ENCODE data around the gene NAA25.
"Not testable (repeated sequence)": the region's sequence is repeated elsewhere in the genome, so short reads cannot be mapped to it uniquely, and the experiment has no call there.

The NAA25 gene

DNA sequence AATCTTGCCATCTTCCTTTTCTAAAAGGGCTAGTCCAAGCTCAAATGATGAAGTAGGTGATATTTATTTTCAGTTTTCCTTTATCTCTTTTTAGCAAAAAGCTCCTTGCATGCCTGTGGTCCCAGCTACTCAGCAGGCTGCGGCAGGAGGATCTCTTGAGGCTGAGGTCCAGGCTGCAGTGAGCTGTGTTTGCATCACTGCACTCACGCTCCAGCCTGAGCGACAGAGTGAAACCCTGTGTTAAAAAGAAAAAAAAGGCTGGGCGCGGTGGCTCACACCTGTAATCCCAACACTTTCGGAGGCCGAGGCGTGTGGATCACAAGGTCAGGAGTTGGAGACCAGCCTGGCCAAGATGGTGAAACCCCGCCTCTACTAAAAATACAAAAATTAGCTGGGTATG lies 100.6 kb downstream of the NAA25 start:
- no peak for DNase-seq

DNA sequence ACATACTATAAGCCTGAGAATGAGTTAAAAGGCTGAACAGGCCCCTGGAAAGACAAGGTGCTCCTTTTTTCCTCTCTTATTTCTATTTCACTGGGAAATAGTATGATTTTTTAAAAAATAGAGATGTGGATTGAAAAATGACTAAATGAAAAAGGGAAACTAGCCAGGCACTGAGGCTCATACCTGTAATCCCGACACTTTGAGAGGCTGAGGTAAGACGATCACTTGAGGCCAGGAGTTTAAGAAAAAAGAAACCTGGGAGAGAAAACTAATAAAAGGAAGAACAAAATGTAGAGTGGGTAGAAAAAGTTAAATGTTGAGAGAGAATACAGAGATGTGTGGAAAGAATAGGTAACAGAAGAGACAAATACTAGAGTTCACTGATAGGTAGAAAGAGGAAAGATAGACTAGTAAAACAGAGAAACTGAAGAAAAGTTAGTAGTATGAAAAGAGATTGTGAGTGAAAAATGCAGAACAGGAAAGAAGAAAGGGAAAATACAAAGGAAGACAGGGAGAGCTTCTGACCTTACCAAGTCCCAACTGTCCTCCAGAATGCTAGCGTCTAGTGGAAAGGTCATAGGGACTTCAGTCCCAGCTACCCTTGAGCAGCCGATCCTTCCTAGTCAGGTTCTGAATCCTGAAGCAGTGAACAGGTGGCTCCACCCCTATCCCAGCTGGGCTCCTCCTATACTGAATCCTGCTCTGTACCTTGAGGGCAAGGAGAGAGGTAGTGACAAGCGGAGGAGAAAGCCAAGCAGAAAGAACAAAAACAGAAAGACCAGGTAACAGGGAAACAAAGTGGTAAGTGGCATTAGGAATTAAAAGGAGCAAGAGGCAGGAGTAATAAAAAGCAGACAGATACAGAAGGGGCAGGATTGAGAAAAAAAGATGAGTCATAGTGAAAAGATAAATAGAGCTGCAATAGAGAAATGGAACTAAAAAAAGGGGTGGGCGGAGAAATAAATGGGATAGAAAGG lies 102.9 kb downstream of the NAA25 start:
- DNase-seq = no peak

GRCh38 chr12:112004041-112004440 lies 104.5 kb downstream of the NAA25 start:
- DNase-seq = no peak

- DNase-seq = no peak
These were observed 107.0 kb downstream of the NAA25 start for GRCh38 chr12:112001576-112001975.

- no peak for DNase-seq
These were observed 107.8 kb downstream of the NAA25 start for GRCh38 chr12:112000820-112001219.

DNA sequence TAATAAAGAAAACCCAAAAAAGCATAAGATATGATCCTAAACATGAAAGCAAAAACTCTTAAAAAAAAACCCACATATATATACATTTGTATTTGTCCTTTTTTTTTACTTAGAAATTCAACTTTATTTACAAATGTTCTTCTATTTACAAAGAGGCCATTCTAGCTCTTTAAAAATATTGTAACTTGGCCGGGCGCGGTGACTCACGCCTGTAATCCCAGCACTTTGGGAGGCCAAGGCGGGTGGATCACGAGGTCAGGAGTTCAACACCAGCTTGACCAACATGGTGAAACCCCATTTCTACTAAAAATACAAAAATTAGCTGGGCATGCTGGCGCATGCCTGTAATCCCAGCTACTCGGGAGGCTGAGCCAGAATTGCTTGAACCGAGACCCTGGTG lies 109.5 kb downstream of the NAA25 start:
- not testable (repeated sequence) for DNase-seq

DNA sequence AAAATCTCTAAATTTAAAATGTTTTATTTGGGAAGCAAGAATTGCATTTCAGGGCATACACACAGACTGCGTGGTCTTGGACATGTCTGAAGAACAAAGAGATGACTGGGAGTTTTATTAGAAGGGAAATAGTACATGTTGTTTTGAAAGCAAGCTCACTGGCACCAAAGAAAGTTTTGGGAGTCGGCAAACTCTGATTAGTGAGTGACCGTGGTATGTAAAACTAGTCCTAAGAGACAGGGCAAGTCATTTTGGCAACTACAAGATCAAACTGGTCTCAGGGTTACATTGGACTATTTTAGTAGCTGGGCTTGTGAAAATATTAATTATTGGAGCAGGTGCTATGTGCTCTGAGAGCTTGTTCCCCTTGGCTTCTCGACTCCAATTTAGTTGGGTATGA lies 110.6 kb downstream of the NAA25 start:
- DNase-seq = no peak

- no peak for DNase-seq
These were observed 111.3 kb downstream of the NAA25 start for GRCh38 chr12:111997300-111997699.

DNA sequence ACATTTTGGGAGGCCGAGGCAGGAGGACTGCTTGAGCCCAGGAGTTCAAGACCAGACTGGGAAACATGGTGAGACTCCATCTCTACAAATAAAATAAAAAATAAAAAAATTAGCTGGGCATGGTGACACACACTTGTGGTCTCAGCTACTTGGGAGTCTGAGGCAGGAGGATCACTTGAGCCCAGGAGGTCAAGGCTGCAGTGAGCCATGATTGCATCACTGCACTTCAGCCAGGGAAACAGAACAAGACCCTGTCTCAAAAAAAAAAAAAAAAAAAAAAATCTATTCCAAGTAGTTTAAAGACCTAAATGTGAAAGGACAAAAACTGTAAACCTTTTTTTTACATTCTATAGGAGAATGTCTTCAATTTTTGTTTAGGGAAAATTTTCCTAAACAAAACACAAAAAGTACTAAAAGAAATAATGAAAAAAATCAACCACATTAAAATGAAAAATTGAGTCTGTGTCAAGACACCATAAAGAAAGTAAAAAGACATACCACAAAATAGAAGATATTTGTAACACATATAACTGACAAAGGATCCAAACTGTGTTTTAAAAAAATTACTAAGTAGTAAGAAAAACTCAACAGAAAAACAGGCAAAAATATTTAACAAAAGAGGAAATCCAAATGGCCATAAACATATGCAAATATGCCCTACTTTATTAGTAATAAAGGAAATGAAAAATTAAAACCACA lies 112.7 kb downstream of the NAA25 start:
- DNase-seq = no peak

DNA sequence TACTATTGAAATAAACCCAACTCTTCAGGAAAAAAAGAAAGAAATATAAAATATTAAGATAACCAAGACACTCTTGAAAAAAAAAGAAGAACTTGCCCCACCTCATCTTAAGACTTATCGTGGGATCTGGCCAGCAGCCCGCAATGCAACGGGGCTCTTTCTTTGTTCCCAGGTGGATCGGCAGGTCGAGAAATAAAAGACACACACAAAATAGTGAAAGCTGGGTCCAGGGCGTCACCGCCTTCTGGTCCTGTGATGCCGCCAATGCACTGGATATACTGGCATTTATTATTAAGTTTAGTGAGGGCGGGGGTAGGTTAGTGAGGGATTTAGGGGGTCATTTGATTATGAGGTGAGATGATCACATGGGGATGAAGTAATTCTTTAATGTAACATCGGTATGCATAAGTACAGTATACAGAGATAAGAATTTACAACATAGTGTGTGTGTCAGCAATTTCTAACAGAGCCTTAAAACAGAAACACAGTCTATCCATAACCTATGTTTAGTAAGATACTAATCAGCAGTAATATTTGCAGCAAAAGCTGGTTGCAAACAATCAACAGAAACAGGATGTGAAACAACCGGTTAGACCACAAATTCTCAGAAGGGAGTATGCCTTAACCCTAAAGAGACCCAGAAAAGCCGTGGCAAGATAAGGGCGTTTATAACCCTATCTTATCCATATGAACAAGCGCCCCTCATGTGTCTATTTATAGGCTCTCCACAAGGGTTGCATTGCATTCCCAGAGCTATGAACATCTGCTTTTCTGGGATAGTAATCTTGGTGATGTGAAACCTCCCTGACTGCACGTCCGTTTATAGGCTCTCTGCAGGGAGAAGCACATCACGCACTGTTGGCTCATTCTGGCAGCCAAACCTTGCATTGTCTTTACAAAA lies 114.1 kb downstream of the NAA25 start:
- DNase-seq = not testable (repeated sequence)

- no peak for DNase-seq
These were observed 115.1 kb downstream of the NAA25 start for GRCh38 chr12:111993292-111994150.

DNA sequence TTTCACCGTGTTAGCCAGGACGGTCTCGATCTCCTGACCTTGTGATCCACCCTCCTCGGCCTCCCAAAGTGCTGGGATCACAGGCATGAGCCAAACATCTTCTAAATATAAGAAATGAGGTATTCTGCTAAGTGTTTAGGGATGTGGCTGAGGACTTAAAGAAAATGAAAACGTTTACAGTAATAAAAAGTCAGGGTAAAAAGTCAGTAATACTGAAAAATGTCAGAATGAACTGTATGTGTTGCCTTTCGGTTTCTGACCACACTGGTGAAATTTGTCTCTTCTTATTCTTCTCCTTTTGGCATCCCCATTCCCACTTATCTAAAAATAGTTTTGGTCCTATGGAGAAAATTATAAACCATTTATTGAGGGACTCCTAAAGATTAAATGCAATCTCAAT lies 116.1 kb downstream of the NAA25 start:
- DNase-seq = no peak

DNA sequence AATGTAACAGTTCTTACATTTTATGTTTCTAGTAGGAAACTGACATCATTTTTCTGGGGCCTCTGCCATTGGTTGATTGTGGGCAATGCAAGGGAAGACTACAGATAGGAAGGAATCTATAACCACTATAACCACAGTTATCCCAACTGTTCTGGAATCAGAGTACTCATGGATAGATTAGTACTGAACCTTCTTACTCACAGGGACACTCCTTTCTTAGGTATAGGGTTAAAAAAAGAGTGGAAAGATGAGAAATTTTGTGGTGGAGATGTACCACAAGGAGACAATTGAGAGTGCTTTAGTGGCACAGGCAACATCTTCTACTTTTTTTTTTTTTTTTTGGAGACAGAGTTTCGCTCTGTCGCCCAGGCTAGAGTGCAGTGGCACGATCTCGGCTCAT lies 116.6 kb downstream of the NAA25 start:
- no peak for DNase-seq

DNA sequence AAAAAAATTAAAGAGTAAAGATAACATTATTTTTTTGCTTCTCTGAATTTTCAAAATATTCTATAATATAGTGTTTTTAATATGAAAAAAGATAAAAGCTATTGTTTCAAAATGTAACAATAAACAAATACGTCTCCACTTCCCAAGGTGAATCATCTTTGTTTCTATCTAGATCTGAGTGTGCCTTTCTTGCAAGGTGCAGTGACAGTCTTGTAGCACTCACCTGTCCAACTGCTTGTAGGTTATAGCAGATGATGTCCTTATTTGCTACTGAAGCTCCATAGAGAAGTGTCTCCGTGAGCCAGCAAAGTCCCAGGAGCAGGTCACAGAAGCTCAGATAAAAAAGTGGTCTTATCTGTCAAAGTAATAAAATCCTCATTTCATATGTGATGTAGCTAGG lies 117.0 kb downstream of the NAA25 start:
- DNase-seq = no peak

- DNase-seq = no peak
These were observed 123.8 kb downstream of the NAA25 start for GRCh38 chr12:111984820-111985219.

DNA sequence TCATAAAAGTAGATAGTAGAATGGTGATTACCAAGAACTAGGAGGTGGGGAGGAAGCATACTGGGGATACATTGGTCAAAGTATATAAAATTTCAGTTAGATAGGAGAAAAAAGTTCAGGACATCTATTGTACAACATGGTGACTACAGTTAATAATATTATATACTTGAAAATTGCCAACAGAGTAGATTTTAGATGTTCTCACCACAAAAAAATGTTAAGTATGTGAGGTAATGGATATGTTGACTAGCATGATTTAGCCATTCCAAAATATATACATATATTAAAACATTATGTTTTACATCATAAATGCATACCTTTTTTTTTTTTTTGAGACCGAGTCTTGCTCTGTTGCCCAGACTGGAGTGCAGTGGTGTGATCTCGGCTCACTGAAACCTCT lies 126.6 kb downstream of the NAA25 start:
- no peak for DNase-seq

- DNase-seq = no peak
These were observed 128.0 kb downstream of the NAA25 start for GRCh38 chr12:111980598-111980997.

GRCh38 chr12:111978545-111978944 lies 130.0 kb downstream of the NAA25 start:
- no peak for DNase-seq

GRCh38 chr12:111976860-111977259 lies 131.7 kb downstream of the NAA25 start:
- no peak for DNase-seq

Data from Kasumi-1 (cell line).